Stimulated activated CD4-positive, alpha-beta T cell treated with anti-CD3 and anti-CD28 coated beads, Interleukin-1b, Interleukin-23, amount 100 ng/mL, for 24 hours (primary cell): ENCODE measurements around the gene TLL2.

Source experiments
- DNase-seq, 4 experiments: peaks; one replicate each; pipeline ENCODE4 v3.0.0-alpha.2; 2020; ENCODE audit warnings: low read depth in 4 of 4, low spot score in 1 of 4

Gene TLL2

GRCh38 chr10:96401036-96401435 is 112.7 kb downstream of the TLL2 start:
- no peak for DNase-seq

GRCh38 chr10:96400465-96400864 is 113.3 kb downstream of the TLL2 start:
- no peak for DNase-seq

DNA sequence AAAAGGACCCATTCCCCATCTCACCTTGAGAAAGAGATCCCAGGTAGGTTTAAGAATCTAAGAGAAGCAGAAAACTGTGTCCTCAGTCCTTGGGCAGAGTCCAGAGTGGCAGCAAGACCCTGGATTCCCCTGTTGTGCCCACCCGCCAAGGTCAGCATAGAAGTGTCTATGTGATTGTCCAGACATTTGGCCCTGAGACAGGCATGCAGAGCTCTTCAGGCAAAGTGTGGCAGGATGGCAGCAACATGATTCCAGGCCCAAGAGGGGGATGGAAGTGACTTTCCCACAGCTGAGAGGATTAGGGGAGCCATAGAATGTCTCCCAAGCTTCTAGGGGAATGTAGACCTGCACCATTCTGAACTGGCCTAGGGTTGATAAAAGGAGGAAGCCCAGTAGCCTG is 115.8 kb downstream of the TLL2 start:
- DNase-seq, result no peak

GRCh38 chr10:96395931-96396877 is 117.5 kb downstream of the TLL2 start:
- DNase-seq, result peak; percentile 19 to 43 (median 28)

- no peak for DNase-seq
Observed at GRCh38 chr10:96390460-96390864, 123.3 kb downstream of the TLL2 start.

- no peak for DNase-seq
Observed at GRCh38 chr10:96389785-96390184, 123.9 kb downstream of the TLL2 start.

DNA sequence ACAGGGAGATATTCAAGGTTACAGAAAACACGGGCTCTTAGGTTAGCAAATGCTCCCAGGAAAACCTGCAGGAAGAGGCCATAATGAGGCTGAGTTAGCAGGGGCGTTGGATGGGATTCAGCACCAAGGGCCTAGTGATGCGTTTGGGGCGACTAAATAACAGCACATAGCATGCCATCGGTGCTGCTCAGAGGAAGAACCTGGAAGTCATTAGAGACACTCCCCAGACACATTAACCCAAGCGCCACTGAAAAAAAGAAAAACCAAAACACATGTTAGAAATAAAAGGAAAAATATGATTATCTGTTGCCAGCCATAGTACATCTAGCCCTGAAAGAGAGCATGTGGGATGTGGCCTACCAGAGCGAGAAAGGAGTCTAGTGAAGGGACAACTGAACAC is 126.1 kb downstream of the TLL2 start:
- no peak for DNase-seq

DNA sequence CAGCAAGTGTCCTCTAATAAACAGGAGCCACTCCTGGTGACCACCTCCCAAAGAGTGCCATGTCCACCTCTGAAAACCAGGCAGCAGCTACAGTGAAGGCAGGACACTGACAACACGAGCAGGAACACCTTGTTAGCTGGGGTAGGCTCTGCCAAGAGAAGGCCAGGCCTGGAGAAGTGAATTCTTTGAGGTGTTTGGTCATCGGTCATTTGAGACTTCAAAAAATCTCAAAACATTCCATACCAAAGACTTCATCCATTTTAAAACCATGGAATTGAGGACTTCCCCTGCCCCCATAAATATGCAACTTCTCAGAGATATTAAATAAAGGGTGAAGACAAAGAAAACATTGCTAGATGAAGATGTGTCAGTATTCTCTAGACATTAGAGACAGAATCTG is 126.6 kb downstream of the TLL2 start:
- DNase-seq, result no peak

DNA sequence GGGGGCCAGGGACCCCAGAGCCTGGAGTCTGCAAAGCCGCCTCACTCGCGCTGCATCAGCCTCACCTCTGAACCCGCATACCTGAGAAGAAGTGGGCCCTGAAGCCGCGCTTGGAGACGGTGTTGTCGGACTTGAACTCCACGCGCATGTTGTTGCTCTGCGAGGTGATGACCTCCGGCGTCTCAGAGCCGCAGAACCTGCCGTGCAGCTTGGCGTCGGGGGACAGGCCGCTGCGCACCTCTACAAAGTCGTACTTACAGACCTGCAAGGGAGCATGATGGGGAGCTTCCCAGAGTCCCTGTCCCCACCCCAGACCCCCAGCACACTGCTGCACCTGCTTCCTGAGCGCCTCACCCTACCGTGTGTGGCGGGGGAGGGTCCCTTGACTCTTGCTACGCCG is 129.2 kb downstream of the TLL2 start:
- no peak for DNase-seq

DNA sequence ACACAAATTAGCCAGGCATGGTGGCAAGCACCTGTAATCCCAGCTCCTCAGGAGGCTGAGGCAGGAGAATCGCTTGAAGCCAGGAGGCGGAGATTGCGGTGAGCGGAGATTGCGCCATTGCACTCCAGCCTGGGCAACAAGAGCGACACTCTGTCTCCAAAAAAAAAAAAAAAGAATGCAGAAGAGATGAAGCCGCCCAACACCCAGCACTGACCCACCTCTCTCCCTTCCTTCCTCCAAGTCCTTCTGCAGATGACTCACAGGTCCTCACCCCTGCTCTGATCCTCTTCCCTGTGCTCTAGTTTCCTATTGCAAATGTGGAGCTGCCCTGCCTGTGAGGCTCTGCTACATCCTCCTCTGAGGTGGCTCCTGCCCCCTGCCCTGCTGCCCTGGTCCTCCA is 132.9 kb downstream of the TLL2 start:
- DNase-seq, result no peak

DNA sequence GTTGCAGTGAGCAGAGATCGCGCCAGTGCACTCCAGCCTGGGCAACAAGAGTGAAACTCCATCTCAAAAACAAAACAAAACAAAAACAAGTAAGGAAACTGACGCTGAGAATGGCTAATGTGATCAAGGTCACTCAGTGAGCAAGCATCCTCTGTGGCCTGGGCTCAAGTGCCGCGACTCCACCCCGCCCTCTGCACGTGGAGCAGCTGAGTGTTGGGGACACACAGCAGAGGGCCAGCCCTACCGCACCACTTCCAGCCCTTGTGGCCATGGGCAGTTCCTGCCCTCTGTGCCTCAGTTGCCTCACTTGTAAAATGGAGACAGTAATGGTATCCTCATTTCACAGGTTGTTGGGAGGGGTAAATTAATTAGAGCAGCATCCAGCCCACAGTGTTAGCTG is 134.0 kb downstream of the TLL2 start:
- DNase-seq, result no peak

DNA sequence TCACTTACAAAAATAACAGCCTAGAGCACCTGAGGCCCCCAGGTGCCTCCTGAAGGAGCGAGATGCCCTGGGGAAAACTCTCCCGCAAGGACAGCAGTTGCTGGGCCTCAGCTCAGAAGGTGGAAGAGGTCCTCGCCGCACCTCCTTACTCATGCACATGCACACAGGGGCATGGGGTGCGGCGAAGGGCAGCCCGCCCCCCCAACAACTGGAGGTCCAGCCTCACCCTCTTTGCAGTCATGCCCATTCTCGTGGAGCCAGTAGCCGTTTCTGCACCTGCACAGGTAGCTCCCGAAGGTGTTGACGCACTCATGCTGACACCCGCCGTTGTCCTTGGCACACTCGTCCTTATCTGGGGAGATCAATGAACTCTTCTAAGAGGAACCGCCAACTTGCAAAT is 135.0 kb downstream of the TLL2 start:
- DNase-seq, result no peak

GRCh38 chr10:96377816-96378294 is 135.9 kb downstream of the TLL2 start:
- DNase-seq, result no peak

- no peak for DNase-seq
Observed at GRCh38 chr10:96376483-96376882, 137.2 kb downstream of the TLL2 start.

GRCh38 chr10:96374985-96375830 is 138.5 kb downstream of the TLL2 start:
- DNase-seq, result peak; percentile 41 to 62 (median 53)

DNA sequence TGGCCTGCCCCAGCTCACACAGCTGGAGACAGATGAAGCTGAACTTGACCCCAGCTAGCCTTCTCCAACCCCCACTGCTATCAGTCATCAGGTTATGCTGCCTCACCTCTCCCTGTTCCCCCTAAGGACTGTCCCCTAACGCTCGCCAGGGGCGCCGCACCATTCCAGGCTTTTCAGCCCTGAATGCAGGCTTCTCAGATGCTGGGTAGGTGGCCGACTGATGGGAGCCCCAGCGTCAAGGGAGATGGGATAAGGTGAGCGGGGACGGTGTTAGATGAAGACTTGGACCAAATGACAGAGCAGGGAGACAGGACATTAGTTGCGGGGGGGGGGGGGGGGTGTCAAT is 139.1 kb downstream of the TLL2 start:
- DNase-seq, result no peak

- DNase-seq, result no peak
Observed at GRCh38 chr10:96374004-96374403, 139.7 kb downstream of the TLL2 start.

GRCh38 chr10:96371356-96371755 is 142.4 kb downstream of the TLL2 start:
- DNase-seq, result no peak

GRCh38 chr10:96370584-96371157 is 143.1 kb downstream of the TLL2 start:
- peak in 3 of 4 experiments; percentile 17 to 21 (median 19) for DNase-seq

GRCh38 chr10:96369890-96370583 is 143.7 kb downstream of the TLL2 start:
- no peak for DNase-seq

DNA sequence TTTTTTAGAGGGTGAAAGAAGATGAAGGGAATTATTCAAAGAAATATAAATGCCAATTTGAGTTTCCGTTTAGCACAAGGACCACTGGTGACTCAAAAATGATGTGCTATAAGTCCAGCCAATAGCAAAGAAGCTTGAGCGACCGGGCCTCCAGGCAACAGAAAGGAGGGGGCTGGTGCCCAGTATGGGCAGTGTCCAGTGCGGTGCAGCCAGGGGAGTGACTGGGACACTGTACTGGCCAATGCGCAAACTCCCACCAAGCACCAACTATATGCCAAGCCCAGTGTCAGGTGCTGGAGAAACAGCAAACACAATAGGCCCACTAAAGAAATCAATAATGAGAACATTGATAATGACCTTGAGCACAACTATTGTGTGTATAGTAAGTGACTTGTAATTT is 144.8 kb downstream of the TLL2 start:
- DNase-seq, result no peak
